Measurements from ENCODE around the gene SPATA32. TPM values are rescaled to one million over a fixed set of nuclear protein-coding genes. Genes with fewer than 3 reads are reported as not detected.
A peak's percentile ranks its signal among the peaks of the same experiment; 100 is the strongest.

The SPATA32 gene
- total RNA-seq, 1 donor, result not detected

GRCh38 chr17:45262516-45263476 is 902 bp upstream of the SPATA32 start:
- H3K4me1 ChIP-seq (ENCODE audit: insufficient read depth, low read length), result peaks cover 31% of the 10 kb centered on the region
- H3K9me3 ChIP-seq (ENCODE audit: low read depth, low read length), result no peaks in the 10 kb centered on the region
- no peak overlapping the region for H3K27ac ChIP-seq (ENCODE audit: low read depth, low read length)
- no peak for TF ChIP-seq CTCF (IDR thresholded peaks at IDR 0.05; ENCODE audit: extremely low read depth, low read depth, low read length)
- DNase-seq (ENCODE audit: insufficient read length, low spot score, missing footprints), result peak; percentile 84
- no peak overlapping the region for H3K4me3 ChIP-seq (ENCODE audit: insufficient read depth, low read length)
- H3K36me3 ChIP-seq (ENCODE audit: insufficient read depth, low read length), result peaks cover 41% of the 10 kb centered on the region
- peaks cover 11% of the 10 kb centered on the region for H3K27me3 ChIP-seq (ENCODE audit: insufficient read depth, low read length)
- peaks cover 63% of the 10 kb centered on the region for H4K20me1 ChIP-seq (ENCODE audit: insufficient read depth, low read length)
- H3K4me2 ChIP-seq (ENCODE audit: insufficient read depth, low read length), result peak overlapping the region; percentile 59
- no peaks in the 10 kb centered on the region for H3K79me2 ChIP-seq (ENCODE audit: insufficient read depth, low read length)
- H2AFZ ChIP-seq (ENCODE audit: low read length), result no peak overlapping the region

GRCh38 chr17:45260204-45260783 is 1.6 kb downstream of the SPATA32 start:
- Histone ChIP-seq H2AFZ (ENCODE audit: low read length) (no peak overlapping the region), H3K79me2 (ENCODE audit: insufficient read depth, low read length) (no peaks in the 10 kb centered on the region), H3K27ac (ENCODE audit: low read depth, low read length) (no peak overlapping the region), H3K36me3 (ENCODE audit: insufficient read depth, low read length) (peaks cover 28% of the 10 kb centered on the region), H3K9me3 (ENCODE audit: low read depth, low read length) (no peaks in the 10 kb centered on the region), H4K20me1 (ENCODE audit: insufficient read depth, low read length) (peaks cover 40% of the 10 kb centered on the region), H3K27me3 (ENCODE audit: insufficient read depth, low read length) (peaks cover 15% of the 10 kb centered on the region), H3K4me3 (ENCODE audit: insufficient read depth, low read length) (no peak overlapping the region), H3K4me1 (ENCODE audit: insufficient read depth, low read length) (peaks cover 18% of the 10 kb centered on the region), H3K4me2 (ENCODE audit: insufficient read depth, low read length) (no peak overlapping the region)
- no peak for TF ChIP-seq CTCF (IDR thresholded peaks at IDR 0.05; ENCODE audit: extremely low read depth, low read depth, low read length)
- DNase-seq (ENCODE audit: insufficient read length, low spot score, missing footprints), result peak; percentile 74

- Histone ChIP-seq H3K4me3 (ENCODE audit: insufficient read depth, low read length) (no peak overlapping the region), H2AFZ (ENCODE audit: low read length) (no peak overlapping the region), H3K4me2 (ENCODE audit: insufficient read depth, low read length) (no peak overlapping the region), H3K27ac (ENCODE audit: low read depth, low read length) (no peak overlapping the region), H3K79me2 (ENCODE audit: insufficient read depth, low read length) (no peaks in the 10 kb centered on the region), H3K27me3 (ENCODE audit: insufficient read depth, low read length) (peaks cover 29% of the 10 kb centered on the region), H3K9me3 (ENCODE audit: low read depth, low read length) (no peaks in the 10 kb centered on the region), H3K4me1 (ENCODE audit: insufficient read depth, low read length) (peaks cover 15% of the 10 kb centered on the region), H3K36me3 (ENCODE audit: insufficient read depth, low read length) (peaks cover 15% of the 10 kb centered on the region), H4K20me1 (ENCODE audit: insufficient read depth, low read length) (peaks cover 27% of the 10 kb centered on the region)
- peak; percentile 15 for DNase-seq (ENCODE audit: insufficient read length, low spot score, missing footprints)
- TF ChIP-seq CTCF (IDR thresholded peaks at IDR 0.05; ENCODE audit: extremely low read depth, low read depth, low read length), result no peak
Measured at GRCh38 chr17:45258981-45259380, 2.9 kb downstream of the SPATA32 start.

- no peaks in the 10 kb centered on the region for H3K36me3 ChIP-seq (ENCODE audit: insufficient read depth, low read length)
- H3K27ac ChIP-seq (ENCODE audit: low read depth, low read length), result no peak overlapping the region
- H2AFZ ChIP-seq (ENCODE audit: low read length), result no peak overlapping the region
- peaks cover 2% of the 10 kb centered on the region for H3K4me1 ChIP-seq (ENCODE audit: insufficient read depth, low read length)
- H3K4me2 ChIP-seq (ENCODE audit: insufficient read depth, low read length), result no peak overlapping the region
- H3K9me3 ChIP-seq (ENCODE audit: low read depth, low read length), result no peaks in the 10 kb centered on the region
- peaks cover 9% of the 10 kb centered on the region for H4K20me1 ChIP-seq (ENCODE audit: insufficient read depth, low read length)
- DNase-seq (ENCODE audit: insufficient read length, low spot score, missing footprints), result peak; percentile 66
- no peaks in the 10 kb centered on the region for H3K79me2 ChIP-seq (ENCODE audit: insufficient read depth, low read length)
- no peak overlapping the region for H3K4me3 ChIP-seq (ENCODE audit: insufficient read depth, low read length)
- H3K27me3 ChIP-seq (ENCODE audit: insufficient read depth, low read length), result peaks cover 31% of the 10 kb centered on the region
- TF ChIP-seq CTCF (IDR thresholded peaks at IDR 0.05; ENCODE audit: extremely low read depth, low read depth, low read length), result no peak
Measured at GRCh38 chr17:45257115-45257514, 4.8 kb downstream of the SPATA32 start.
